Esophagus squamous epithelium (tissue), 5 donors: ENCODE data around the gene LAMA3. TPM values are rescaled to one million over a fixed set of nuclear protein-coding genes. Genes with fewer than 3 reads are reported as not detected.
A peak's percentile ranks its signal among the peaks of the same experiment; 100 is the strongest.

Source experiments
- DNase-seq: peaks from one replicate; lab custom pipeline; 2025; lab: John Stamatoyannopoulos, UW
- H3K27ac ChIP-seq, 4 donors: fragments of 200-600 bp; sonication (generic); one replicate each; pipeline ENCODE4 v1.5.1; 2016 to 2019; ENCODE audit warnings: mild to moderate bottlenecking in 1 of 4
- H3K27me3 ChIP-seq, 4 donors: fragments of 200-600 bp; sonication (generic); 1 replicate in 3 of 4; 2 replicates in 1 of 4; pipeline versions ENCODE4 v1.5.1 to v1.6.0; 2017 to 2021; ENCODE audit warnings: antibody characterized with exemption in 1 of 4
- H3K36me3 ChIP-seq, 3 donors: fragments of 200-600 bp; sonication (generic); one replicate each; pipeline ENCODE4 v1.5.1; 2016 to 2019
- H3K4me1 ChIP-seq, 3 donors: fragments of 200-600 bp; sonication (generic); one replicate each; pipeline ENCODE4 v1.5.1; 2017 to 2019
- H3K4me3 ChIP-seq, 4 donors: fragments of 200-600 bp; sonication (generic); 1 replicate in 3 of 4; 2 replicates in 1 of 4; pipeline ENCODE4 v1.5.1; 2016 to 2019; ENCODE audit warnings: mild to moderate bottlenecking in 2 of 4, moderate library complexity in 1 of 4
- H3K9me3 ChIP-seq, 3 donors: fragments of 200-600 bp; sonication (generic); one replicate each; pipeline ENCODE4 v1.5.1; 2016 to 2019
- CTCF ChIP-seq, 6 experiments: fragments of 450-650 bp in 4 of 6; fragments of 200-600 bp in 2 of 6; sonication (generic) in 2 of 6; IDR thresholded peaks; one replicate each; pipeline ENCODE4 v1.5.1; 2016 to 2019; ENCODE audit warnings: antibody characterized with exemption in 6 of 6, mild to moderate bottlenecking in 4 of 6, moderate library complexity in 4 of 6
- POLR2A ChIP-seq, 4 donors: fragments of 450-650 bp; IDR thresholded peaks; one replicate each; pipeline ENCODE4 v1.6.1; 2017; ENCODE audit warnings: antibody characterized with exemption in 4 of 4, mild to moderate bottlenecking in 4 of 4, moderate library complexity in 3 of 4
- WGBS, 2 donors: methylation state at CpG; one replicate each; pipeline ENCODE4 v1.1.5; 2018; 5-methylcytosine and 5-hydroxymethylcytosine counted together
- intact Hi-C: fragments of 100-400 bp; cut with DNase I; formaldehyde crosslinking; loops from one replicate; pipeline ENCODE4 v1.15.0; 2022
- total RNA-seq, 4 donors: library from RNA; depleted of rRNA; stranded (reverse); fragments of >200 nt; gene quantifications; one replicate each; pipeline ENCODE4 v1.1.0, GENCODE V29; 2016
- donor health status: DM: yes; HTN: yes; CAD: no.

LAMA3 gene
- total RNA-seq, 4 donors from 2014 or later: 28.7 to 81.3 (median 44.8) TPM

- H3K4me3 ChIP-seq: no peak overlapping the region
- DNase-seq: no peak
- H3K9me3 ChIP-seq: no peaks in the 10 kb centered on the region
- TF ChIP-seq CTCF (IDR thresholded peaks at IDR 0.05) (no peak), POLR2A (IDR thresholded peaks at IDR 0.05) (no peak)
- no peak overlapping the region for H3K27ac ChIP-seq
- WGBS, 2 donors: 41 to 51% methylated on average over 3 of the region's 3 CpGs
- H3K4me1 ChIP-seq: peaks cover 0 to 6% (median 0%) of the 10 kb centered on the region in 3 donors
- peaks cover 0 to 12% (median 0%) of the 10 kb centered on the region in 3 donors for H3K36me3 ChIP-seq
- intact Hi-C loops: loop anchor here (10.0 kb wide), 1 partner anchor 185 kb away; no protein-coding TSS in a partner anchor
- H3K27me3 ChIP-seq: no peaks in the 10 kb centered on the region
Observed at GRCh38 chr18:23809415-23809814, 120.2 kb downstream of the LAMA3 start.

DNA sequence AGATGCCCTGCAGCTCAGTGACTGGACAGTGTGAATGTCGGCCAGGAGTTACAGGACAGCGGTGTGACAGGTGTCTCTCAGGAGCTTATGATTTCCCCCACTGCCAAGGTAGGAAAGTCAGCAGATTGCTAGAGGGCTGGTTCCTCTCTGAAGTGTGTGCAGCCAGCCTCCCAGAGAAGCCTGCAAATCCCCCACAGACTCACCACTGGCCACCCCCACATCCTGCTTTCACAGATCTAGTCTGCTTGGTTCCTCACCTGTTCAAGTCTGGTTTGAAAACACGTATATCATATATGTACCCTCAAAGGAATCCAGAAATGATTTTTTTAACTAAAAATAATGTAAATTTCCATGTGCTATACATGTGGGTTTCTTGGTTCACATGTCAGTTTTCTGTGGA, 121.1 kb downstream of the LAMA3 start:
- intact Hi-C loops: no loop called here
- WGBS, 2 donors: 86 to 95% methylated on average over 1 to 3 of the region's 3 CpGs
- no peak for TF ChIP-seq POLR2A (IDR thresholded peaks at IDR 0.05)
- Histone ChIP-seq H3K4me3 (no peak overlapping the region), H3K4me1 (peaks cover 0 to 6% (median 0%) of the 10 kb centered on the region in 3 donors), H3K36me3 (peaks cover 0 to 20% (median 0%) of the 10 kb centered on the region in 3 donors), H3K9me3 (no peaks in the 10 kb centered on the region), H3K27me3 (no peaks in the 10 kb centered on the region), H3K27ac (no peak overlapping the region)
- DNase-seq: no peak

DNA sequence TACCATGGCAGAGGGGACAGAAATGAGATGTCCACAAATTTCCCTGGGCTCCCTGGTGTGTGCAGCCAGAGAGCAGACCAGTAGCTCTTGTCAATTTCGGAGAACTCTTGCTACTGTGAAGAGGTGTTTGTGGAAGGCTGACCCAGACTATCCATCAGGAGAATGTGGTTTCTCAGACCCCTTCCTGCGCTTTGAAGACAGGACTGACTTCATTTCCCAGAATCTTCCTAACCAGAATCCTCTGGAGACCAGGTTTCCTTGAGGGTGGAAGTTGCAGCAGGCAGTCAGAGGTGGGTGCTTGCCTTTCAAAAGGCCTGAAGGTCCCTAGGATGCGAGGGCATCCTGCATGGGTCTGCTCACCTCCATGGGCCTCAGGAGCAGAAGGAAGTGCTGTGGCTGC, 121.9 kb downstream of the LAMA3 start:
- 80 to 90% methylated on average over 2 to 3 of the region's 3 CpGs for WGBS, 2 donors
- no peak for DNase-seq
- intact Hi-C loops: no loop called here

DNA sequence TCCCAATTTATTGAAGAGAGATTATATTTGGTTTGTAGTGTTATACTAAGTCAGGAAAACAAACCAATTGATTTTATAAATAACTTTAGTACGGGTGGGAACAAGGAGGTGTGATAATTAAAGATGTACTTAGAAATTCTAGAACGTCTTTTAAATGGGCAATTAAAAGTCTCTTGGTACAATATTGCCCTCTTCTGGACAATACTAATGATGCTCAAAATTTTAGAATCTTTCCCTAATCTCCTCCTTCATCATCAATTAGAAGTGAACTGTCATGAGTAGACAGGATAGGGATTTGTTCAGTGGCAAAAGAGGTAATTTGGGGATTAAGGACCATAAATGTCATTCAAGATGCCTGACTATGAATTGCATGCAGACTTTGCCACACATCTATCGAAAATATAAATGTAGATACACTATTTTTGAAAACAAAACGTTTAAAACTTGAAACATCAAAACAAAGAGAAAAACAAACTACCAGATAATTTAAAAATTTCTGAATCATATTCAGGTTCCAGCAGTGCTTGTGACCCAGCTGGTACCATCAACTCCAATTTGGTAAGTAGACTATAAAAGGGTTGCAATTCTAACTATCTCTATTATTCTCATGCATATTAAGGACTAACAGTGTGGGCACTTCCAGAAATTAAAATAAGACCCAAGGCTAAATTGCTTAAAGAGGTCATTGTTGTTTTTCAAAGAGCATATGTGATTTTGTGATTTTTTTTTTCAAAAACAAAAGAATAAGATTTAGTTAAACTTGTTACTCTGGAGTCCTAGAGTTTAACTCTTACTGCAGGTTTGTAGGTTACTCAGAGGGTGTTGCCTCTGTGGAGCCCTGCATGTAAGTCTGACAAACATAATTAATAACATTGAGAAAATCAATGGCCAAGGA, 123.5 kb downstream of the LAMA3 start:
- Histone ChIP-seq H3K36me3 (peaks cover 0 to 20% (median 0%) of the 10 kb centered on the region in 3 donors), H3K9me3 (no peaks in the 10 kb centered on the region), H3K4me3 (no peak overlapping the region), H3K27ac (no peak overlapping the region), H3K4me1 (no peaks in the 10 kb centered on the region), H3K27me3 (no peaks in the 10 kb centered on the region)
- DNase-seq: no peak
- WGBS, 2 donors: 35 to 36% methylated on average over 4 of the region's 4 CpGs
- TF ChIP-seq CTCF (IDR thresholded peaks at IDR 0.05) (peak; percentile 23 to 69 (median 54)), POLR2A (IDR thresholded peaks at IDR 0.05) (no peak)
- intact Hi-C loops: no loop called here

More for the DNA sequence above, 121.9 kb downstream of the LAMA3 start:
- Histone ChIP-seq H3K27me3 (no peaks in the 10 kb centered on the region), H3K9me3 (no peaks in the 10 kb centered on the region), H3K4me3 (no peak overlapping the region), H3K4me1 (no peaks in the 10 kb centered on the region), H3K27ac (no peak overlapping the region), H3K36me3 (peaks cover 0 to 20% (median 0%) of the 10 kb centered on the region in 3 donors)
- TF ChIP-seq POLR2A (IDR thresholded peaks at IDR 0.05): no peak
- TF ChIP-seq CTCF (IDR thresholded peaks at IDR 0.05): no peak

DNA sequence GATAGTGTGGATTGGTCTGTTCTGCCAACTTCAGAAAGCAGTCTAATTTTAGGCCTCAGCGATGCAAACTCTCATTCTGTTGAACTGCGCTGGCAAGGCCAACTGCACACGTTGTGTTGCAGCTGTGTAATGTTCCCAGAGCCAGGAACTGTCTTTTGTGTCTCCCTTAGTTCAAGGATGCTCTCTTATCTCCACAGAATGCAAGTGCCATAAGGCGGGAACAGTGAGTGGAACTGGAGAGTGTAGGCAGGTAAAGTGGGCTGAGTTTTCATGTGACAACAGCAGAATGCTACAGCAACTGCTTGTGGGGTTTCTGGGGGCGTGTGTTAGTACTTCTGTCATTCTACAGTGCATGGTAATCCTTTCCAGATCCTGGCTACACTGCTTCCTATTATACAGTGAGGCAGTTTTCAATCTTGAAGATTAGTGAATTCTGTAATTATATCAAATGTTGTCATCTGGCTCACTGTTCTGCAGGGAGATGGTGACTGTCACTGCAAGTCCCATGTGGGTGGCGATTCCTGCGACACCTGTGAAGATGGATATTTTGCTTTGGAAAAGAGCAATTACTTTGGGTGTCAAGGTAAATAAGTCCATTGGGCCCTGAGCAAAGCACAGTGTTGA, 125.8 kb downstream of the LAMA3 start:
- 83 to 90% methylated on average over 6 to 7 of the region's 7 CpGs for WGBS, 2 donors
- no peak for DNase-seq
- no peak overlapping the region for H3K27ac ChIP-seq
- peaks cover 0 to 25% (median 0%) of the 10 kb centered on the region in 3 donors for H3K36me3 ChIP-seq
- H3K4me3 ChIP-seq: no peak overlapping the region
- intact Hi-C loops: no loop called here
- no peak for TF ChIP-seq POLR2A (IDR thresholded peaks at IDR 0.05)
- no peak for TF ChIP-seq CTCF (IDR thresholded peaks at IDR 0.05)
- no peaks in the 10 kb centered on the region for H3K27me3 ChIP-seq
- H3K4me1 ChIP-seq: no peaks in the 10 kb centered on the region
- no peaks in the 10 kb centered on the region for H3K9me3 ChIP-seq
